Measurements from ENCODE around the gene ILF3. TPM values are rescaled to one million over a fixed set of nuclear protein-coding genes. Genes with fewer than 3 reads are reported as not detected.

Gene ILF3
- total RNA-seq, 2 experiments from 2014 or later, result 399 to 408 TPM

DNA sequence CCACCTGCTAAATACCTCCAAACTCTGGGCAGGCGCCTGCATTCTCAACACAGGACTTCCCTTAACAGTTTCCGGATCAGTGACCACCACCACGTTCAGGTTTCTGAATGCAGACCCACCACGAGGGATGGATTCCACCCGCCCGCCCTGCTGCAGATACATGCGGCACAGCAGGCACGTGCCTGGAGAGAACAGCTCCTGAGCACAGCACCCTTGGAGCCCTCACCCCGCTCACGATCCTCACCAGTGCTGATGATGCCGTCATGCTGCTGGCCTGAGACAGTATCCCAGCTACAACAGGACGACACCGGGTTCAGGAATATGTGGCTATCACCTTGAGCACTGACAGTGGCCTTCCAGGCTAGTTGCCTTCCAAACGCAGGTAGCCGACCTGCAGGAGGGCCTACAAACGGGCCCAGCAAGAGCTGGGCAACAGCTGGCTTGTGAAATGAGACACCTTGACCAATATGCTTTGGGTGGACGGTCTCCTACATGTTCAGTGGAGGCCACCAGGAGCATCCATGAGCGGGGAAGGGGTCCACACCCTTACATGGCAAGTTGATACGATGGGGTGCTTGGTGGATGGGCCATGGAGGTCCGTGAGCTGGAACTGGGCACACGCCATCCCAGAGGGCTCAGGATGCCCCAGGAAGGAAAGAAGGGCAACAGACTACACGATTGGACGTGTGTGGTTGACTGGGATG lies 37.2 kb downstream of the ILF3 start:
- H3K36me3 Mint-ChIP-seq (ENCODE audit: low read depth), result peaks cover 24% of the 10 kb centered on the region
- no peak overlapping the region for H3K4me3 Mint-ChIP-seq
- H3K27ac Mint-ChIP-seq, result peak overlapping the region; percentile 37
- CTCF ChIA-PET, result interaction anchor here (1.2 kb wide), 1 partner anchor 111 kb away, joined by 3 read pairs; no protein-coding TSS in a partner anchor
- H3K4me1 Mint-ChIP-seq (ENCODE audit: low read depth), result peaks cover 15% of the 10 kb centered on the region
- H3K27me3 Mint-ChIP-seq (ENCODE audit: low read depth), result peaks cover 2% of the 10 kb centered on the region
- no peaks in the 10 kb centered on the region for H3K9me3 Mint-ChIP-seq
- no peak for DNase-seq
- intact Hi-C loops (cut with micrococcal nuclease), result no loop called here

DNA sequence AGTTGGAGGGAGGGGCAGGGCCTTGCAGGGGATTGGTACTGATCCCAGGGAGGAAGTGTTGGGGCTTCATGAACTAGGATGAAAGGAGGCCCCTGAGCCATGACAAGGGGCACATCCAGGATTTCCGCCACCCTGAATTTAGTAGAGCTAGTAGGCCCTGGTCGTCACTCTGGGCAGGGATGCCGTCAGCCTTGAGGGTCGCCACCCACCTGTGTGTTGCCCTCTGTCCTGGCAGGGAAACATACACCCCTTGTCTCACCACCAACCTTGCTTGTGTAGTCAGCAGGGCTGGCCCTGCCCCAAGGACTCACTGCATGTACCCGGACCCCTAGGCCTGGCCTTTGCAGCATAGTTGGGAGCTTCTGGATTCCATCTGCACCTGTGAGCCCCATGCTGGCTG lies 37.7 kb downstream of the ILF3 start:
- peaks cover 23% of the 10 kb centered on the region for H3K36me3 Mint-ChIP-seq (ENCODE audit: low read depth)
- CTCF ChIA-PET, result interaction anchor here (0.9 to 1.2 kb wide), 3 partner anchors 12 to 111 kb away, joined by 3 read pairs; no protein-coding TSS in a partner anchor
- H3K4me3 Mint-ChIP-seq, result no peak overlapping the region
- H3K27me3 Mint-ChIP-seq (ENCODE audit: low read depth), result peaks cover 2% of the 10 kb centered on the region
- peaks cover 17% of the 10 kb centered on the region for H3K4me1 Mint-ChIP-seq (ENCODE audit: low read depth)
- no peaks in the 10 kb centered on the region for H3K9me3 Mint-ChIP-seq
- no peak for DNase-seq
- intact Hi-C loops (cut with micrococcal nuclease), result no loop called here
- H3K27ac Mint-ChIP-seq, result peak overlapping the region; percentile 37

DNA sequence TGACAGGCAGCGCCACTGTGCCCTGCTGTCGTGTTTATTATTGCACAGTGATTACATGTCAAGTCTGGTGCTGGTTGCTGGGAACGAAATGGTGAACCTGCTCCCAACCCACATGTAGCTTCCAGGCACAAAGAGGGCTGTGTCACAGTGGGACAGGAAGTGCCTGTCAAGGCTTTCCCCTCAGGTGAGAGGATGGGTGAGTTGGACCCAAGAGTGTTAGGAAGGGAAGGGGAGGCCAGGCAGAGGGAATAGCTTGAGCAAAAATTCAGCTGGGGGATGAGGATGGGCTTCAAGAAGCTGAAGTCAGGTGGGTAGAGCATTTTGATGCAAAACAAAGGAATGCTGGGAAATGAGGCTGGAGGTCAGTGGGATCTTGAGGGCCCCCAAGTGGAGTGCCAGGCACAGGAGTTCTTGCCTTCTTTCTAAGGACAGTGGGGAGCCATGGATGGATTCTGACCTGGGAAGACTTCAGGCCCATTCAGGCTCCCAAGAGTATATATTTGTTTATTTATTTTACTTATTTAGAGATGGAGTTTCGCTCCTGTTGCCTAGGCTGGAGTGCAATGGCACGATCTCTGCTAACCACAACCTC lies 38.6 kb downstream of the ILF3 start:
- H3K4me1 Mint-ChIP-seq (ENCODE audit: low read depth), result peaks cover 17% of the 10 kb centered on the region
- no peak overlapping the region for H3K27ac Mint-ChIP-seq
- CTCF ChIA-PET, result interaction anchor here (0.9 to 1.2 kb wide), 5 partner anchors 12 to 182 kb away, joined by 3 to 4 read pairs (median 3); no protein-coding TSS in a partner anchor
- no peaks in the 10 kb centered on the region for H3K9me3 Mint-ChIP-seq
- H3K36me3 Mint-ChIP-seq (ENCODE audit: low read depth), result peaks cover 22% of the 10 kb centered on the region
- DNase-seq, result no peak
- H3K4me3 Mint-ChIP-seq, result no peak overlapping the region
- peaks cover 8% of the 10 kb centered on the region for H3K27me3 Mint-ChIP-seq (ENCODE audit: low read depth)
- intact Hi-C loops (cut with micrococcal nuclease), result no loop called here

DNA sequence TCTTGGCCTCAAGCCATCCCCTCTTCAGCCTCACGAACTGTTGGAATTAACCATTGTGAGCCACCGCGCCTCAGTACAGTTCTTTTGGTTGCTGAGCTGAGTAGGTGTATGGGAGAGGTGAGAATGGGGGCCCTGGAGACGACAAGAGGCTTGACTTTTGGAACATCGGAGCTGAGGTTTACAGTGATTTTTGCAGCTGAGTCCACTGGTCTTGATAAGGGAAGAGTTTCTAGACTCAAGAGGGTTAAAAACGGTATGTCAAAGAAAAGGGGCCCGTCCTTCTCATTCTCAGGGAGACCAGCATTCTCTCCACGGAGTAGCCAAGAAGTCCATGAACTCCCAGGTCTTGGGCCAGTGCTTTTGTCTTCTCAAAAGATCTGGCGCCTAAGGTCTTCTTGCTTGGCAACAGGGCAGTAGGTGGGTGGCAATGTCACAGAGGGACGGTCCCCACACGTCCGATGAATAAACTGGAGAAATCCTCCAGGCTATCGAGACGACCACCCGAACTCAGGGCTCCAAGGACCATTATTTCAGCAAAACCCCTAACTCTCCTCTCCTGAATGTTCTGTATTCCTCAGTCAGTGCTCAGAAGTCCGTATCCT lies 40.7 kb downstream of the ILF3 start:
- H3K27ac Mint-ChIP-seq, result no peak overlapping the region
- CTCF ChIA-PET, result interaction anchor here (0.5 to 3.3 kb wide), 7 partner anchors 20 to 496 kb away, joined by 3 to 17 read pairs (median 4); no protein-coding TSS in a partner anchor
- H3K4me3 Mint-ChIP-seq, result no peak overlapping the region
- H3K9me3 Mint-ChIP-seq, result no peaks in the 10 kb centered on the region
- peaks cover 14% of the 10 kb centered on the region for H3K36me3 Mint-ChIP-seq (ENCODE audit: low read depth)
- H3K27me3 Mint-ChIP-seq (ENCODE audit: low read depth), result peaks cover 8% of the 10 kb centered on the region
- intact Hi-C loops (cut with micrococcal nuclease), result loop anchor here (1.0 to 5.0 kb wide), 3 partner anchors 22 to 293 kb away; partner anchors contain the start of genes CDC37, CDKN2D and KRI1
- DNase-seq, result no peak
- H3K4me1 Mint-ChIP-seq (ENCODE audit: low read depth), result peaks cover 17% of the 10 kb centered on the region

DNA sequence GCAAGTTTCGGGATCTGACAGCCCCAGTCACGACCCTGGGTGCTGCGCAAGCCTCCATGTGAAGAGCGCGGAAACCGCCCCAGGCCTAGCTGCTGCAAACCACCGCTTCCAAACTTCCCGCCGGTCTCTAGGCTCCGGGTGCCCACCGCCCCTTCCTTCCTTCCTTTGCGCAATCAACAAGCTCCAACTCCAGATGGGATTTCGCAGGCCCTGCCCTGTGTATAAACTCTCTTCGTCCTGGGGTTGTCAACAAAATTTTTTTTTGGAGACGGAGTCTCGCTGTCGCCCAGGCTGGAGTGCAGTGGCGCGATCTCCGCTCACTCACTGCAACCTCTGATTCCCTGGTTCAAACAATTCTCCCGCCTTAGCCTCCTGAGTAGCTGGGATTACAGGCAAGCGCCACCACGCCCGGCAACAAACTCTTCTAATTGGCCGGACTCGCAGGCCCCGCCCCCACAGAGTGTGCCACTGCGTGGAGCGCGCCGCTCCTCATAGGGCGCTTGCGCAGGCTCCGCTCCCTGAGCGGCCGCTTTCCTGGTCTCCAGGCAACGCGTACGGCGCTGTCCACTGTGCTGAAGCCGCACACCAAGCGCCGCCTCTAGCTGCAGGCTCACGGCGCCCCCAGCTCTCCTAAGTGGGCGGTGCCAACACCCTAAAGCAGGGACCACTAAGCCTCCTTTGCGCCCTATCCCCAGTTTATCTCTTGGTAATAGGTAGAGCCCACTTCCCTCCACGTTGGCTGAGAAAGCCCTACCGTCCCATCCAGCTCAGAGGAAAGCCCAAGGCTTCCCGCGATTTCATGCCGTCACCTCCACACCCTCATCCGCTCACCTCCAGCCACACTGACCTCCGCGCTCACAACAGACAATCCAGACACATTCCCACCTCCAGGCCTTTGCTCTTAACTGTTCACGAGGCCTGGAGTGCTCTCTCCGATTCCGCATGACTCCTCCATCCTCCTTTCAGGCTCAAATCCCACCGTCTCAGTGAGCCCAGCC lies 41.6 kb downstream of the ILF3 start:
- H3K36me3 Mint-ChIP-seq (ENCODE audit: low read depth), result peaks cover 6% of the 10 kb centered on the region
- no peak overlapping the region for H3K27ac Mint-ChIP-seq

DNA sequence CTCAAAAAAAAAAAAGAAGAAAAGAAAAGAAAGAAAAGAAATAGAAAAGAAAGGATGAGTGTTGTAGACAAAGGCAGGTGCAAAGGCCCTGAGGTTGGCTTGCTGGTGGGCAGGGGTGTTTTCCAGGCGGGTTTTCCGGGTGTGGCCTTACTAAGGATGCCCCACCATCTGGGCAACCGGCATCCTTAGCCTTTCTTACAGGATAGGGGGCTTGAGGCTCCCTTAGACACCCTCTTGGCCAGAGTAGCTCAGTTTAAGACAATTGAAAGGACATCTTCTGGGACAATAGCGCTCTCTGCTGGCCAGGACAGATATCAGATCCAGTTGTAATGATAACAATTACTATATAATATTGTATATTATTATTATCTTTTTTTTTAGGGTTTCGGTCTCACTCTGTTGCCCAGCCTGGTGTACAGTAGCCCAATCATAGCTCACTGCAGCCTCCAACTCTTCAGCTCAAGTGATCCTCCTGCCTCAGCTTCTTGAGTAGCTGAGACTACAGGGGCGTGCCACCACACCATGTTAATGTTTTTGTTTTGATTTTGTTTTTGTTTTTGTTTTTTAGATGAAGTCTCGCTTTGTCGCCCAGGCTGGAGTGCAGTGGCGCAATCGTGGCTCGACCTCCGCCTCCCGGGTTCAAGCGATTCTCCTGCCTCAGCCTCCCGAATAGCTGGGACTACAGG lies 45.6 kb downstream of the ILF3 start:
- Mint-ChIP-seq H3K4me1 (ENCODE audit: low read depth) (peaks cover 26% of the 10 kb centered on the region), H3K9me3 (no peaks in the 10 kb centered on the region), H3K36me3 (ENCODE audit: low read depth) (no peaks in the 10 kb centered on the region), H3K27me3 (ENCODE audit: low read depth) (peaks cover 8% of the 10 kb centered on the region), H3K27ac (no peak overlapping the region), H3K4me3 (no peak overlapping the region)
- peak; percentile 89 for DNase-seq
- CTCF ChIA-PET, result interaction anchor here (0.5 to 8.0 kb wide), 36 partner anchors 9 to 227 kb away, joined by 3 to 147 read pairs (median 4); no protein-coding TSS in a partner anchor
- intact Hi-C loops (cut with micrococcal nuclease), result loop anchor here (1.0 to 5.0 kb wide), 5 partner anchors 55 to 297 kb away; partner anchors contain the start of genes CDC37, CDKN2D, KEAP1 and KRI1

More for the DNA sequence above, 41.6 kb downstream of the ILF3 start:
- CTCF ChIA-PET, result interaction anchor here (0.5 to 8.0 kb wide), 10 partner anchors 38 to 496 kb away, joined by 3 to 78 read pairs (median 4); no protein-coding TSS in a partner anchor
- intact Hi-C loops (cut with micrococcal nuclease), result loop anchor here (1.0 to 5.0 kb wide), 3 partner anchors 22 to 293 kb away; partner anchors contain the start of genes CDC37, CDKN2D and KRI1
- Mint-ChIP-seq H3K9me3 (no peaks in the 10 kb centered on the region), H3K4me1 (ENCODE audit: low read depth) (peaks cover 17% of the 10 kb centered on the region), H3K4me3 (peak overlapping the region; percentile 68), H3K27me3 (ENCODE audit: low read depth) (peaks cover 8% of the 10 kb centered on the region)
- peak; percentile 92 for DNase-seq

DNA sequence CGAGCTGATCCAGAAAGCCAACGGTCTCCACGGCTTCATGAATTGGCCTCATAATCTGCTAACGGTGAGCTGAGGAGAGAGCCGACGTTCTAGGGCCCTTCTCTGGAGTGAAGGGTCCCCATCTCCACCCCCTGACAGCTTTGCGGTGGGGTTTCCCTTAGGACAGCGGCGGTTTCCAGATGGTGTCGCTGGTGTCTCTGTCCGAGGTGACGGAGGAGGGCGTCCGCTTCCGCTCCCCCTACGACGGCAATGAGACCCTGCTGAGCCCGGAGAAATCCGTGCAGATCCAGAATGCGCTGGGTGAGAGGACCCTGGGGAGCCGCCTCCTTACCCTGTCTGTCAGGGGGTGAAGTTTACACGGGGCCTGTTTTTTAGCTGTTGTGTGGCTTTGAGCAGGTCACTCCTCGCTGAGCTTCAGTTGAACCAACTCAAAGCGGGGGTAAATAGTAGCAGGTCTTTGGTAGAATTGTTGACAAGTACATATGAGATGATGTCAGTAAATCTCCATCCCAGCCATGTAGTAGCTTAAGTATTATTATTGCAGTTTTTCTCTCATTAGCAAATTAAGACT lies 47.9 kb downstream of the ILF3 start:
- intact Hi-C loops (cut with micrococcal nuclease), result loop anchor here (1.0 to 2.0 kb wide), 3 partner anchors 49 to 199 kb away; partner anchors contain the start of gene KEAP1
- CTCF ChIA-PET, result interaction anchor here (0.6 to 8.0 kb wide), 12 partner anchors 12 to 290 kb away, joined by 3 to 147 read pairs (median 5); partner anchors contain the start of gene DNM2
- peaks cover 6% of the 10 kb centered on the region for H3K27me3 Mint-ChIP-seq (ENCODE audit: low read depth)
- no peaks in the 10 kb centered on the region for H3K9me3 Mint-ChIP-seq
- peaks cover 11% of the 10 kb centered on the region for H3K4me1 Mint-ChIP-seq (ENCODE audit: low read depth)
- peaks cover 6% of the 10 kb centered on the region for H3K36me3 Mint-ChIP-seq (ENCODE audit: low read depth)
- peak overlapping the region; percentile 68 for H3K27ac Mint-ChIP-seq
- H3K4me3 Mint-ChIP-seq, result peak overlapping the region; percentile 83
- peak; percentile 48 for DNase-seq

DNA sequence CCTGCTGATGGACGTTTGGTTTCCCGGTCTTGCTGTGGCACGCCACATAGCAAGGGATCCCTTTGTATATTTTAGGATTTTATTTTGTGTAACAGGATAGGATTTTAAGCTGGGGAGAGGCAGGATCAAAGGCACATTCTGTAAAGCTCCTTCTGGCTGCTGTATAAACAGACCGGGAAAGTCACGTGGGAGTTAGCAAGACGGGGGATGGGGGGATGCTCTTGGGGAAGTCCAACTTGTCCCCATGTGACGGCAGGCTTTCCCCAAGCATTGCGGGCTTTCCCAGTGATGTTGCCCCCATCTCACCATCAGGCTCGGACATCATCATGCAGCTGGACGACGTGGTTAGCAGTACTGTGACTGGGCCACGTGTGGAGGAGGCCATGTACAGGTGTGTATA lies 52.8 kb downstream of the ILF3 start:
- Mint-ChIP-seq H3K4me3 (no peak overlapping the region), H3K27me3 (ENCODE audit: low read depth) (no peaks in the 10 kb centered on the region), H3K27ac (no peak overlapping the region), H3K9me3 (no peaks in the 10 kb centered on the region), H3K4me1 (ENCODE audit: low read depth) (peaks cover 4% of the 10 kb centered on the region), H3K36me3 (ENCODE audit: low read depth) (peaks cover 19% of the 10 kb centered on the region)
- intact Hi-C loops (cut with micrococcal nuclease), result no loop called here
- no peak for DNase-seq
- CTCF ChIA-PET, result interaction anchor here (1.3 kb wide), 1 partner anchor 11 kb away, joined by 5 read pairs; the partner anchor contains the start of gene DNM2

DNA sequence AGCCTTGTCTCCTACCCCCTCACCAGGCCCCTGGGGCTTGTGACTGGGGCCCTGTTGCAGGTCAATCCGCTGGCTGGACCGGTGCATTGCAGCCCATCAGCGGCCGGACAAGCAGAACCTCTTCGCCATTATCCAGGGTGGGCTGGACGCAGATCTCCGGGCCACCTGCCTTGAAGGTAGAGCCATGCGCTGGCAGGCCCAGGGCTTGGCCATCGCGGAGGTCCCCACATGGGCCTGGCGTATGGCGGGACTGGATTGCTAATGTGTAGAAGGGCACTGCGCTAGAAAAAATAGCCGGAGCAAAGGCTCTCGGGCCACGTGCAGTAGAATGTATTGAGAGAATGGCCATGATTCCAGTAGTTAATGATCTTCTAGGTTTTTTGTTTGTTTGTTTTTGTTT lies 53.3 kb downstream of the ILF3 start:
- no peak for DNase-seq
- Mint-ChIP-seq H3K9me3 (no peaks in the 10 kb centered on the region), H3K4me3 (no peak overlapping the region), H3K4me1 (ENCODE audit: low read depth) (no peaks in the 10 kb centered on the region), H3K27me3 (ENCODE audit: low read depth) (no peaks in the 10 kb centered on the region), H3K27ac (no peak overlapping the region), H3K36me3 (ENCODE audit: low read depth) (peaks cover 21% of the 10 kb centered on the region)
- CTCF ChIA-PET, result interaction anchor here (1.3 kb wide), 1 partner anchor 10 kb away, joined by 5 read pairs; the partner anchor contains the start of gene DNM2
- intact Hi-C loops (cut with micrococcal nuclease), result no loop called here

DNA sequence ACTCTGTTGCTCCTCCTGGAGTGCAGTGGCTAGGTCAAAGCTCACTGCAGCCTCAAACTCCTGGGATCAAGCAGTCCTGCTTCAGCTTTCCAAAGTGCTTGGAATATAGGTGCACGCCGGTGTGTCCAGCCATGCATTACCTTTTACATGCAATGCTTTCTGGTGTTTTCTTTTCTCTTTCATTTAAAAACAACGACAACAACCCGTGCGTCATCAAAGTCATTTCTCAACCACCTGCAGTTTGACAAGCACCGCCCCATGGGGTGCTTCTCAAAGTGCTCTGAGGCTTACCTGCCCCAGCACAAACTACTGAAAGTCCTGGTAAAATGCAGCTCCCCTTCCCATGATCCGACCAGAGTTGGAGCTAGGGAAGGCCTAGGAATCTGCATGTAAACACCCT lies 54.1 kb downstream of the ILF3 start:
- H3K4me1 Mint-ChIP-seq (ENCODE audit: low read depth), result no peaks in the 10 kb centered on the region
- DNase-seq, result no peak
- H3K36me3 Mint-ChIP-seq (ENCODE audit: low read depth), result peaks cover 21% of the 10 kb centered on the region
- intact Hi-C loops (cut with micrococcal nuclease), result no loop called here
- no peaks in the 10 kb centered on the region for H3K27me3 Mint-ChIP-seq (ENCODE audit: low read depth)
- CTCF ChIA-PET, result interaction anchor here (1.1 to 1.4 kb wide), 2 partner anchors 9 to 52 kb away, joined by 3 read pairs; no protein-coding TSS in a partner anchor
- H3K4me3 Mint-ChIP-seq, result no peak overlapping the region
- H3K9me3 Mint-ChIP-seq, result no peaks in the 10 kb centered on the region
- H3K27ac Mint-ChIP-seq, result no peak overlapping the region
